Adrenal gland (tissue), 12 donors: ENCODE results near the gene LRP8. TPM values are rescaled to one million over a fixed set of nuclear protein-coding genes. Genes with fewer than 3 reads are reported as not detected.
A peak's percentile ranks its signal among the peaks of the same experiment; 100 is the strongest.

Experiments
- DNase-seq, 7 donors: peaks; one replicate each; pipeline ENCODE4 v3.0.0-alpha.2; 2019 to 2020
- H3K27ac ChIP-seq, 5 donors: fragments of 200-600 bp; sonication (generic) in 4 of 5; 1 replicate in 3 of 5; 2 replicates in 2 of 5; pipeline versions ENCODE4 v1.5.1 to v1.8.0; 2016 to 2020; ENCODE audit warnings: mild to moderate bottlenecking in 1 of 5
- H3K27me3 ChIP-seq: fragments of 200-600 bp; 2 replicates; pipeline ENCODE4 v1.8.0; 2021
- H3K36me3 ChIP-seq, 2 donors: fragments of 200-600 bp; replicated peaks in 1 of 2; 1 replicate in 1 of 2; 2 replicates in 1 of 2; pipeline versions ENCODE4 v1.5.1 to v1.8.0; 2018 to 2022
- H3K4me1 ChIP-seq, 2 donors: fragments of 200-600 bp; replicated peaks in 1 of 2; 1 replicate in 1 of 2; 2 replicates in 1 of 2; pipeline versions ENCODE4 v1.5.1 to v1.8.0; 2018 to 2021
- H3K4me3 ChIP-seq, 4 donors: fragments of 200-600 bp; sonication (generic) in 3 of 4; one replicate each; pipeline ENCODE4 v1.5.1; 2016 to 2018
- H3K9me3 ChIP-seq, 3 donors: fragments of 200-600 bp; sonication (generic) in 1 of 3; replicated peaks in 1 of 3; 1 replicate in 2 of 3; 2 replicates in 1 of 3; pipeline versions ENCODE4 v1.5.1 to v1.8.0; 2016 to 2021
- POLR2A ChIP-seq, 2 donors: fragments of 450-650 bp; IDR thresholded peaks; one replicate each; pipeline ENCODE4 v1.6.1; 2017; ENCODE audit warnings: antibody characterized with exemption in 2 of 2, mild to moderate bottlenecking in 2 of 2, moderate library complexity in 1 of 2
- WGBS, 4 donors: extraction: QIAGEN DNeasy Blood & Tissue Kit in 2 of 4; methylation state at CpG; one replicate each; pipeline versions ENCODE4 v1.1.5 to v1.1.7; 2013 to 2017; 5-methylcytosine and 5-hydroxymethylcytosine counted together
- intact Hi-C, 2 donors: fragments of 100-400 bp; cut with DNase I; formaldehyde crosslinking; loops; one replicate each; pipeline versions ENCODE4 v1.14.1 to v1.15.0; 2022 to 2023
- polyA plus RNA-seq, 3 donors: library from polyadenylated mRNA; stranded (reverse); fragments of 200-250 nt in 2 of 3; fragments of 350-450 nt in 1 of 3; fragmentation: Illumina TruSeq in 1 of 3; extraction: RNeasy Lipid Tissue Mini Kit (QIAGEN cat#74804) in 1 of 3; gene quantifications; one replicate each; pipeline ENCODE4 v1.2.3, GENCODE V29; 2013 to 2014
- total RNA-seq, 9 donors: library from RNA; depleted of rRNA in 4 of 9; stranded (reverse); fragments of >200 nt in 4 of 9; fragments of 120-200 nt in 1 of 9; fragmentation: NEBNext Ultra II Directional in 1 of 9; extraction: Animal tissue kit (Norgen Biotek cat#: 25700) in 1 of 9; gene quantifications; one replicate each; pipeline versions ENCODE4 v1.1.0 to v1.2.4, GENCODE V29; 2013 to 2023
- TF ChIP-seq, protein P1 (sequence below), 6 experiments: fragments of 450-650 bp in 4 of 6; fragments of 200-600 bp in 2 of 6; sonication (generic) in 1 of 6; IDR thresholded peaks; 1 replicate in 5 of 6; 2 replicates in 1 of 6; pipeline versions ENCODE4 v1.5.1 to v1.8.0; 2016 to 2021; ENCODE audit warnings: antibody characterized with exemption in 6 of 6, mild to moderate bottlenecking in 2 of 6, moderate library complexity in 1 of 6
- donor health status: healthy with polysubstance abuse.
- donor health status: Bipolar disorder and iron deficiency.
- donor health status: DM: yes; HTN: yes; CAD: no.
- donor health status: DM: no; HTN: no; CAD: no.
- donor health status: DM: no; HTN: no; CAD: no.
- donor health status: DM: yes; HTN: yes; CAD: no.

LRP8 gene
- total and polyA plus RNA-seq, 12 donors = 0.64 to 7.6 (median 2.7) TPM

DNA sequence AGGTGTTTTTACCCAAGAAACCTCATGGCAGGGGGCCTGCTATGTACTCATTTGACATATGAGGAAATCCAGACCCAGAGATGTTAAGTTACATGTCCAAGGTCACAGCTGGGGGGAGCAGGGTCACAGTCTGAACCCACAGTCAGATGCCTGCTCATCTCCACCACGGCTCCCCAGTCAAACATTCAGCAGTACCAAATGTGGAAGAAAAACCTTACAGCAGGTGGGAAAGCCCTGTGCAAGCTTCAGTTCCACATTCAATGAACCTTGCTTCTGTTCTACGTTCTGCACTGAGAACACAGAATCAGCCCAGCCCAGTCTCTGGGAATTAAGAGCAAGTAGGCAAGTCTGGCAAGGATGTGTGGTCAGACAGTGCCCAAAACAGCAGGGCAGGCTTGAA is 35.2 kb downstream of the LRP8 start:
- Histone ChIP-seq H3K27me3 (no peaks in the 10 kb centered on the region), H3K4me1 (peaks cover 0 to 4% of the 10 kb centered on the region in 2 donors), H3K27ac (peak overlapping the region in 1 of 5 donors; percentile 1), H3K36me3 (no peaks in the 10 kb centered on the region), H3K4me3 (no peak overlapping the region), H3K9me3 (no peaks in the 10 kb centered on the region)
- no peak for TF ChIP-seq POLR2A (IDR thresholded peaks at IDR 0.05)
- TF ChIP-seq, protein P1, sequence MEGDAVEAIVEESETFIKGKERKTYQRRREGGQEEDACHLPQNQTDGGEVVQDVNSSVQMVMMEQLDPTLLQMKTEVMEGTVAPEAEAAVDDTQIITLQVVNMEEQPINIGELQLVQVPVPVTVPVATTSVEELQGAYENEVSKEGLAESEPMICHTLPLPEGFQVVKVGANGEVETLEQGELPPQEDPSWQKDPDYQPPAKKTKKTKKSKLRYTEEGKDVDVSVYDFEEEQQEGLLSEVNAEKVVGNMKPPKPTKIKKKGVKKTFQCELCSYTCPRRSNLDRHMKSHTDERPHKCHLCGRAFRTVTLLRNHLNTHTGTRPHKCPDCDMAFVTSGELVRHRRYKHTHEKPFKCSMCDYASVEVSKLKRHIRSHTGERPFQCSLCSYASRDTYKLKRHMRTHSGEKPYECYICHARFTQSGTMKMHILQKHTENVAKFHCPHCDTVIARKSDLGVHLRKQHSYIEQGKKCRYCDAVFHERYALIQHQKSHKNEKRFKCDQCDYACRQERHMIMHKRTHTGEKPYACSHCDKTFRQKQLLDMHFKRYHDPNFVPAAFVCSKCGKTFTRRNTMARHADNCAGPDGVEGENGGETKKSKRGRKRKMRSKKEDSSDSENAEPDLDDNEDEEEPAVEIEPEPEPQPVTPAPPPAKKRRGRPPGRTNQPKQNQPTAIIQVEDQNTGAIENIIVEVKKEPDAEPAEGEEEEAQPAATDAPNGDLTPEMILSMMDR (IDR thresholded peaks at IDR 0.05) = no peak
- 63 to 80% (median 76%) methylated on average over 1 to 2 of the region's 2 CpGs for WGBS, 4 donors
- intact Hi-C loops = no loop called here
- DNase-seq = no peak

GRCh38 chr1:53291574-53291973 is 36.3 kb downstream of the LRP8 start:
- Histone ChIP-seq H3K9me3 (no peaks in the 10 kb centered on the region), H3K27me3 (no peaks in the 10 kb centered on the region), H3K4me3 (no peak overlapping the region), H3K4me1 (peaks cover 0 to 4% of the 10 kb centered on the region in 2 donors), H3K27ac (no peak overlapping the region), H3K36me3 (no peaks in the 10 kb centered on the region)
- TF ChIP-seq POLR2A (IDR thresholded peaks at IDR 0.05) = no peak
- TF ChIP-seq, protein P1 (IDR thresholded peaks at IDR 0.05) = no peak
- 93 to 100% (median 100%) methylated on average over 2 of the region's 2 CpGs for WGBS, 4 donors
- no peak for DNase-seq
- intact Hi-C loops = no loop called here

GRCh38 chr1:53288790-53289429 is 39.0 kb downstream of the LRP8 start:
- TF ChIP-seq POLR2A (IDR thresholded peaks at IDR 0.05) = no peak
- TF ChIP-seq, protein P1 (IDR thresholded peaks at IDR 0.05) = no peak
- Histone ChIP-seq H3K4me3 (no peak overlapping the region), H3K27me3 (no peaks in the 10 kb centered on the region), H3K9me3 (no peaks in the 10 kb centered on the region), H3K36me3 (no peaks in the 10 kb centered on the region), H3K27ac (no peak overlapping the region), H3K4me1 (peaks cover 0 to 4% of the 10 kb centered on the region in 2 donors)
- 81 to 91% (median 86%) methylated on average over 7 of the region's 7 CpGs for WGBS, 4 donors
- intact Hi-C loops = no loop called here
- no peak for DNase-seq

DNA sequence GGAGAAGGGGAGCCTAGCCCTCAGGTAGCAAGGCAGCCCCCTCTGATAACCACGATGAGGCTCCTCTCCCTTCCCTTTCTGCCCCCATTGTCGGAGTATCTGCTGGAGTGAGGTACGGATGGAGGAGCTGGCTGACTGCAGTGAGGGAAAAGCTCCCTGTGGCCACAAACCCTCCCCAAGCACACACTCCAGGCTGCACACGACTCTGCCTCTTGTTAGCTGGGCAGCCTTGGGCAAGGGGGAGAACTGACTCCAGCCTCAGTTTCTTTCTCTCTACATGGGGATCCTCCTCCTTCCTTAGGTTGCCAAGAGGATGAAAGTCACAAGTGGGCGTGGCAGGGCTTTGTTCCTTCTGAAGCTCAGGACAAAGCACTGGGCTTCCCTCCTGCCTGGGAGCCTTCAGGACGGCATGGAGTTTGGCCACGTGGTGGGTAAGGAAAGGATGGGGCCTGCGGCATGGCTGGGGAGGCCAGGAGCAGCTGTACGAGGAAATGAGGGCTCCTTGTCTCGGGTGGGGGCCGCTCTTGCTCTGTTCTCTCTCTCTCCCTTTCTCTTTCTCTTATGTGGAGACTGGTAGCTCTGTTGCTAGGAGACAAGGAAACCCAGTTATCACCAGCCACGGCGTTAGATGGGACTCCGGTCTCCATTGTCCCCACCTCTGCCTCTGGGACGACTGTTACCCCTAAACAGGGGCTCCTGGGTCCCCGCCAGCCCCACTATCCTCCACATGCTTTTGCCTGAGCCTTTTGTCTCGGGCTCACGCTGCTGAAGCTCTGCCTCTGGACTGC is 39.7 kb downstream of the LRP8 start:
- TF ChIP-seq, protein P1 (IDR thresholded peaks at IDR 0.05) = no peak
- TF ChIP-seq POLR2A (IDR thresholded peaks at IDR 0.05) = no peak
- 74 to 79% (median 78%) methylated on average over 18 of the region's 18 CpGs for WGBS, 4 donors
- Histone ChIP-seq H3K27me3 (no peaks in the 10 kb centered on the region), H3K36me3 (no peaks in the 10 kb centered on the region), H3K27ac (no peak overlapping the region), H3K9me3 (no peaks in the 10 kb centered on the region), H3K4me3 (no peak overlapping the region), H3K4me1 (peaks cover 0 to 4% of the 10 kb centered on the region in 2 donors)
- intact Hi-C loops = no loop called here
- DNase-seq = no peak
